Mucosa of rectum (tissue), 2 donors: Measurements from ENCODE around the gene UPK3B.
"Not testable (repeated sequence)": the region's sequence is repeated elsewhere in the genome, so short reads cannot be mapped to it uniquely, and the experiment has no call there.

Source experiments
- H3K27ac ChIP-seq, 2 donors: one replicate each; pipeline ENCODE4 v1.7.0; 2013; ENCODE audit warnings: inconsistent platforms in 2 of 2, low read depth in 2 of 2, low read length in 2 of 2
- H3K27me3 ChIP-seq, 2 donors: one replicate each; pipeline ENCODE4 v1.7.0; 2013; ENCODE audit warnings: low read length in 2 of 2; ENCODE audit not compliant: control insufficient read depth in 2 of 2, insufficient read depth in 2 of 2
- H3K36me3 ChIP-seq, 2 donors: one replicate each; pipeline ENCODE4 v1.7.0; 2013; ENCODE audit warnings: low read length in 2 of 2; ENCODE audit not compliant: control insufficient read depth in 2 of 2, insufficient read depth in 2 of 2
- H3K4me1 ChIP-seq, 2 donors: one replicate each; pipeline ENCODE4 v1.7.0; 2013; ENCODE audit warnings: low read length in 2 of 2, mild to moderate bottlenecking in 1 of 2; ENCODE audit not compliant: control insufficient read depth in 2 of 2, insufficient read depth in 2 of 2
- H3K4me3 ChIP-seq, 2 donors: one replicate each; pipeline ENCODE4 v1.7.0; 2013; ENCODE audit warnings: low read length in 2 of 2
- H3K9ac ChIP-seq, 2 donors: one replicate each; pipeline ENCODE4 v1.7.0; 2013; ENCODE audit warnings: low read length in 2 of 2, low read depth in 1 of 2, mild to moderate bottlenecking in 1 of 2
- H3K9me3 ChIP-seq, 2 donors: one replicate each; pipeline ENCODE4 v1.7.0; 2013; ENCODE audit warnings: low read length in 2 of 2; ENCODE audit not compliant: control insufficient read depth in 2 of 2
- donor health status: healthy.
- donor health status: Normal muscosa, but diverticular disease.

UPK3B gene

GRCh38 chr7:76560157-76560556, 49.8 kb downstream of the UPK3B start:
- not testable (repeated sequence) for H3K9ac ChIP-seq, H3K27ac ChIP-seq, H3K4me3 ChIP-seq, H3K36me3 ChIP-seq, H3K9me3 ChIP-seq, H3K27me3 ChIP-seq, H3K4me1 ChIP-seq

- not testable (repeated sequence) for H3K4me1 ChIP-seq, H3K27me3 ChIP-seq, H3K27ac ChIP-seq, H3K4me3 ChIP-seq, H3K9me3 ChIP-seq, H3K9ac ChIP-seq, H3K36me3 ChIP-seq
These were observed 51.0 kb downstream of the UPK3B start for GRCh38 chr7:76561342-76561741.

DNA sequence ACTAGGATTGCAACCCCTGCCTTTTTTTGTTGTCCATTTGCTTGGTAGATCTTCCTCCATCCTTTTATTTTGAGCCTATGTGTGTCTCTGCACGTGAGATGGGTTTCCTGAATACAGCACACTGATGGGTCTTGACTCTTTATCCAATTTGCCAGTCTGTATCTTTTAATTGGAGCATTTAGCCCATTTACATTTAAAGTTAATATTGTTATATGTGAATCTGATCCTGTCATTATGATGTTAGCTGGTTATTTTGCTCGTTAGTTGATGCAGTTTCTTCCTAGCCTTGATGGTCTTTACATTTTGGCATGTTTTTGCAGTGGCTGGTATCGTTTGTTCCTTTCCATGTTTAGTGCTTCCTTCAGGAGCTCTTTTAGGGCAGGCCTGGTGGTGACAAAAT, 54.6 kb downstream of the UPK3B start:
- not testable (repeated sequence) for H3K27ac ChIP-seq, H3K36me3 ChIP-seq, H3K4me1 ChIP-seq, H3K4me3 ChIP-seq, H3K9me3 ChIP-seq, H3K9ac ChIP-seq, H3K27me3 ChIP-seq
